ENCODE results near the gene DNPEP.

DNA sequence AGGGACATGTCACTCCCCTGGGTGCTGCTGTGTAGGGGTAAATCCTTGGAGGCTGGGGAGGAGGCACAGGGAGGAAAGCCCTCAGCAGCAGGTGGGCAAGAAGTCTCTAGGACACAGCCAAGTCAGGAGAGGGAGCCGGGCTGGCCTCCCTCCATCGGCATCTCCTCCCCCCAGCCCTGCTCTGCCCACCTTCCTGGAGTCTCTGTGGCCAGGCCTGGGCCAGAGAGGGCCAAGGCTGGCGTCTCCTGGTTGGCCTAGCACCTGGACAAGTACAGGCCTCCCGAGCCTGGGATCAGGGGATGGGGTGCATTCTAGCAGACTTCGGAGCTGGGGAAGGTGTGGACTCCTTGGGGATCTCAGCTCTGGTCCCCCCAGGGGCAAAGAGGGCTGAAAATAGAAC is 48.8 kb upstream of the DNPEP start:
- TF ChIP-seq, protein P1, sequence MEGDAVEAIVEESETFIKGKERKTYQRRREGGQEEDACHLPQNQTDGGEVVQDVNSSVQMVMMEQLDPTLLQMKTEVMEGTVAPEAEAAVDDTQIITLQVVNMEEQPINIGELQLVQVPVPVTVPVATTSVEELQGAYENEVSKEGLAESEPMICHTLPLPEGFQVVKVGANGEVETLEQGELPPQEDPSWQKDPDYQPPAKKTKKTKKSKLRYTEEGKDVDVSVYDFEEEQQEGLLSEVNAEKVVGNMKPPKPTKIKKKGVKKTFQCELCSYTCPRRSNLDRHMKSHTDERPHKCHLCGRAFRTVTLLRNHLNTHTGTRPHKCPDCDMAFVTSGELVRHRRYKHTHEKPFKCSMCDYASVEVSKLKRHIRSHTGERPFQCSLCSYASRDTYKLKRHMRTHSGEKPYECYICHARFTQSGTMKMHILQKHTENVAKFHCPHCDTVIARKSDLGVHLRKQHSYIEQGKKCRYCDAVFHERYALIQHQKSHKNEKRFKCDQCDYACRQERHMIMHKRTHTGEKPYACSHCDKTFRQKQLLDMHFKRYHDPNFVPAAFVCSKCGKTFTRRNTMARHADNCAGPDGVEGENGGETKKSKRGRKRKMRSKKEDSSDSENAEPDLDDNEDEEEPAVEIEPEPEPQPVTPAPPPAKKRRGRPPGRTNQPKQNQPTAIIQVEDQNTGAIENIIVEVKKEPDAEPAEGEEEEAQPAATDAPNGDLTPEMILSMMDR (IDR thresholded peaks at IDR 0.05): no peak
- no peak for TF ChIP-seq POLR2A (IDR thresholded peaks at IDR 0.05)
- no peak for TF ChIP-seq EP300 (IDR thresholded peaks at IDR 0.05)
